GM12878 (cell line): ENCODE results near the gene FXYD6. TPM values are rescaled to one million over a fixed set of nuclear protein-coding genes. Genes with fewer than 3 reads are reported as not detected.

Experiments used
- ATAC-seq: fragments of 200-7000 bp; cut with Tn5 transposase; 3 replicates; pipeline ENCODE4 v1.9.1; 2020; ENCODE audit warnings: mild to moderate bottlenecking, moderate library complexity
- BruUV-seq: library from RNA; stranded (reverse); fragments of 400-500 nt; replicated peaks from 2 replicates; lab custom pipeline; 2021; lab: Mats Ljungman, UMichigan
- CTCF ChIA-PET: fragments of 300-600 bp; sonication (Branson Sonifier 250); formaldehyde crosslinking; extraction: SDS; loops from one replicate; lab custom pipeline; 2021; ENCODE audit warnings: inconsistent platforms; lab: Yijun Ruan, JAX
- POLR2A ChIA-PET: fragments of 350-600 bp; formaldehyde crosslinking; extraction: SDS; loops from one replicate; lab custom pipeline; 2021; ENCODE audit warnings: inconsistent platforms; lab: Charles Lee
- RAD21 ChIA-PET: fragments of 300-600 bp; sonication (Branson Sonifier 250); formaldehyde crosslinking; loops from one replicate; lab custom pipeline; 2023; ENCODE audit warnings: antibody characterized with exemption; ENCODE audit not compliant: unreplicated experiment; lab: Charles Lee
- SMC1A ChIA-PET: fragments of 300-600 bp; sonication (Branson Sonifier 250); formaldehyde crosslinking; loops from one replicate; lab custom pipeline; 2023; ENCODE audit not compliant: unreplicated experiment, uncharacterized antibody; lab: Charles Lee
- DNase-seq: peaks from one replicate; pipeline ENCODE4 v3.0.0-alpha.2; 2011; ENCODE audit warnings: low read depth, low spot score
- FAIRE-seq: peaks from 3 replicates; lab custom pipeline; 2011; peaks lifted over from hg19 to GRCh38; lab: Jason Lieb, UNC
- H2AFZ ChIP-seq: 2 replicates; pipeline ENCODE4 v1.6.0; 2011; ENCODE audit warnings: low read depth, low read length, control low read depth; ENCODE audit not compliant: control insufficient read depth
- H3K27ac ChIP-seq: 2 replicates; pipeline ENCODE4 v1.5.1; 2011; ENCODE audit warnings: control low read depth; ENCODE audit not compliant: control insufficient read depth, insufficient read depth
- H3K27me3 ChIP-seq, 2 experiments: replicated peaks in 1 of 2; 2 replicates each; pipeline versions ENCODE4 v1.6.0 to v1.6.1; 2011; ENCODE audit warnings: low read length in 1 of 2; ENCODE audit not compliant: control insufficient read depth in 2 of 2, insufficient read depth in 2 of 2
- H3K36me3 ChIP-seq, 2 experiments: 2 replicates each; pipeline ENCODE4 v1.5.1; 2011; ENCODE audit warnings: low read length in 1 of 2; ENCODE audit not compliant: control insufficient read depth in 2 of 2, insufficient read depth in 2 of 2
- H3K4me1 ChIP-seq: 2 replicates; pipeline ENCODE4 v1.6.1; 2011; ENCODE audit warnings: mild to moderate bottlenecking, low read length, moderate library complexity, mixed read lengths; ENCODE audit not compliant: control insufficient read depth, insufficient read depth
- H3K4me2 ChIP-seq: 2 replicates; pipeline ENCODE4 v1.6.0; 2011; ENCODE audit warnings: control low read depth; ENCODE audit not compliant: control insufficient read depth, insufficient read depth
- H3K4me3 ChIP-seq: fragments of 200-600 bp; sonication (generic); 2 replicates; pipeline ENCODE4 v1.5.1; 2016
- H3K79me2 ChIP-seq: 2 replicates; pipeline ENCODE4 v1.6.0; 2011; ENCODE audit warnings: low read length; ENCODE audit not compliant: control insufficient read depth, insufficient read depth
- H3K9ac ChIP-seq: 2 replicates; pipeline ENCODE4 v1.8.0; 2011; ENCODE audit warnings: low read length, control low read depth, mixed read lengths; ENCODE audit not compliant: control insufficient read depth, insufficient read depth
- H3K9me3 ChIP-seq: replicated peaks from 3 replicates; pipeline ENCODE4 v1.5.1; 2011; ENCODE audit warnings: mild to moderate bottlenecking, low read length; ENCODE audit not compliant: control insufficient read depth, insufficient read depth
- H4K20me1 ChIP-seq: 2 replicates; pipeline ENCODE4 v1.6.0; 2011; ENCODE audit not compliant: control insufficient read depth, insufficient read depth
- CHD1 ChIP-seq: IDR thresholded peaks from 2 replicates; pipeline ENCODE4 v1.6.1; 2012; ENCODE audit warnings: low read depth, low read length, improper control_type of control experiment
- EP300 ChIP-seq, 2 experiments: fragments of 150-350 bp in 1 of 2; IDR thresholded peaks; 2 replicates each; pipeline ENCODE4 v1.6.1; 2011 to 2012; ENCODE audit warnings: low read depth in 2 of 2, low read length in 2 of 2, borderline replicate concordance in 1 of 2, improper control_type of control experiment in 1 of 2, inconsistent platforms in 1 of 2; ENCODE audit not compliant: control insufficient read depth in 1 of 2
- IRF3 ChIP-seq: fragments of 450-650 bp; IDR thresholded peaks from 2 replicates; pipeline ENCODE4 v1.6.1; 2014; ENCODE audit warnings: mild to moderate bottlenecking
- NFXL1 ChIP-seq: fragments of 450-650 bp; IDR thresholded peaks from 2 replicates; pipeline ENCODE4 v1.6.1; 2017; ENCODE audit warnings: antibody characterized with exemption, mild to moderate bottlenecking, borderline replicate concordance
- NR2C2 ChIP-seq: IDR thresholded peaks from 2 replicates; pipeline ENCODE4 v1.6.1; 2011; ENCODE audit warnings: borderline replicate concordance, low read depth; ENCODE audit not compliant: control insufficient read depth, insufficient read length
- PRDM15 ChIP-seq: fragments of 450-650 bp; formaldehyde crosslinking; IDR thresholded peaks from 2 replicates; pipeline ENCODE4 v1.4.0; 2020; ENCODE audit warnings: mild to moderate bottlenecking, moderate library complexity
- RCOR1 ChIP-seq: conservative IDR thresholded peaks from 2 replicates; pipeline ENCODE4 v1.6.1; 2012; ENCODE audit warnings: low read depth, low read length, improper control_type of control experiment
- SREBF2 ChIP-seq: IDR thresholded peaks from 2 replicates; pipeline ENCODE4 v1.6.1; 2012; ENCODE audit warnings: mild to moderate bottlenecking, low read length
- ZBTB4 ChIP-seq: fragments of 450-650 bp; formaldehyde crosslinking; IDR thresholded peaks from 2 replicates; pipeline ENCODE4 v1.4.0; 2022; ENCODE audit warnings: mild to moderate bottlenecking, moderate library complexity
- ZNF592 ChIP-seq: fragments of 450-650 bp; IDR thresholded peaks from 2 replicates; pipeline ENCODE4 v1.6.1; 2017; ENCODE audit warnings: mild to moderate bottlenecking, moderate library complexity
- WGBS: methylation state at CpG from one replicate; pipeline ENCODE4 v1.1.6; 2016; ENCODE audit warnings: low lambda C conversion rate; ENCODE audit not compliant: insufficient replicate concordance, insufficient coverage; ENCODE audit errors: missing lambda C conversion rate; 5-methylcytosine and 5-hydroxymethylcytosine counted together
- in situ Hi-C: fragments of 300-500 bp; cut with MboI; formaldehyde crosslinking; loops from 9 replicates; pipeline ENCODE4 v1.14.3; 2018; ENCODE audit warnings: mixed read lengths
- intact Hi-C: fragments of 100-400 bp; cut with micrococcal nuclease; formaldehyde crosslinking; loops from one replicate; pipeline ENCODE4 v1.14.2; 2022; ENCODE audit not compliant: unreplicated experiment
- polyA plus RNA-seq, 11 experiments: library from polyadenylated mRNA; depleted of rRNA in 4 of 11; unstranded in 6 of 11; stranded (reverse) in 5 of 11; fragments of >200 nt; fragmentation: Nextera tagmentation in 4 of 11; fragmentation: Illumina TruSeq in 1 of 11; extraction: Ambion mirVana in 4 of 11; extraction: Trizol in 1 of 11; gene quantifications; 1 replicate in 1 of 11; 2 replicates in 10 of 11; pipeline versions ENCODE4 v1.2.1 to v1.2.3, GENCODE V29; 2011 to 2016; ENCODE audit warnings: inconsistent platforms in 2 of 11, missing spikeins in 2 of 11, low read depth in 1 of 11
- total RNA-seq, 4 experiments: library from RNA; depleted of rRNA in 3 of 4; stranded (reverse); fragments of >200 nt in 3 of 4; fragmentation: Illumina TruSeq in 1 of 4; extraction: Trizol in 1 of 4; gene quantifications; 2 replicates each; pipeline versions ENCODE4 v1.2.1 to v1.2.3, GENCODE V29; 2013 to 2021

Gene FXYD6
- total and polyA plus RNA-seq, 10 of the 15 experiments (the other 5 are each of a cell fraction or from before 2014, with no cell fraction given) = 0.09 to 2.0 (median 0.23) TPM; not detected in 2

GRCh38 chr11:117820516-117820915, 55.9 kb downstream of the FXYD6 start:
- SMC1A ChIA-PET = interaction anchor here (1.3 to 11.7 kb wide), 7 partner anchors 15 to 233 kb away, joined by 3 to 318 read pairs (median 66); no protein-coding TSS in a partner anchor
- TF ChIP-seq CHD1 = no peak
- TF ChIP-seq RCOR1 = no peak
- no peak for TF ChIP-seq IRF3
- TF ChIP-seq NFXL1 = no peak
- no peak for TF ChIP-seq EP300 (IDR thresholded peaks at IDR 0.05; ENCODE audit: borderline replicate concordance in 1 of 2, control insufficient read depth in 1 of 2, low read depth in 2 of 2, low read length in 2 of 2)
- no peak for TF ChIP-seq SREBF2
- TF ChIP-seq PRDM15 (CRISPR knock-in tag) = no peak
- TF ChIP-seq ZNF592 = no peak
- TF ChIP-seq ZBTB4 = no peak
- no peak for TF ChIP-seq NR2C2

More at GRCh38 chr11:117820516-117820915, 55.9 kb downstream of the FXYD6 start:
- Histone ChIP-seq H3K36me3 (no peaks in the 10 kb centered on the region), H3K4me2 (no peak overlapping the region), H3K9me3 (no peaks in the 10 kb centered on the region), H3K79me2 (peaks cover 2% of the 10 kb centered on the region; the same call in 1 of the 2 replicates), H3K9ac (no peak overlapping the region), H2AFZ (no peak overlapping the region), H3K27me3 (no peaks in the 10 kb centered on the region), H4K20me1 (no peaks in the 10 kb centered on the region), H3K4me1 (peaks cover 47% of the 10 kb centered on the region), H3K4me3 (no peak overlapping the region), H3K27ac (no peak overlapping the region)
- in situ Hi-C loops (no loop called here), intact Hi-C loops (no loop called here)
- ChIA-PET CTCF (interaction anchor here (1.0 to 16.0 kb wide), 16 partner anchors 8 to 393 kb away, joined by 3 to 503 read pairs (median 6); no protein-coding TSS in a partner anchor), RAD21 (interaction anchor here (1.0 to 22.6 kb wide), 4 partner anchors 14 to 233 kb away, joined by 3 to 393 read pairs (median 228); no protein-coding TSS in a partner anchor), POLR2A (interaction anchor here (0.9 to 1.4 kb wide), 2 partner anchors 232 to 325 kb away, joined by 4 read pairs; no protein-coding TSS in a partner anchor)
- ATAC-seq (no peak), DNase-seq (no peak), FAIRE-seq (no peak)
- WGBS = 51% methylated on average over 6 of the region's 10 CpGs
- BruUV-seq = no TSS peak
